HG02884 (cell line): ENCODE measurements around the gene SUCNR1.
"Not testable (repeated sequence)": the region's sequence is repeated elsewhere in the genome, so short reads cannot be mapped to it uniquely, and the experiment has no call there.

Experiments used
- ATAC-seq: cut with Tn5 transposase; IDR thresholded peaks from one replicate; pipeline ENCODE4 v1.9.1; 2021; ENCODE audit warnings: mild to moderate bottlenecking, moderate library complexity; ENCODE audit not compliant: unreplicated experiment

Gene SUCNR1

DNA sequence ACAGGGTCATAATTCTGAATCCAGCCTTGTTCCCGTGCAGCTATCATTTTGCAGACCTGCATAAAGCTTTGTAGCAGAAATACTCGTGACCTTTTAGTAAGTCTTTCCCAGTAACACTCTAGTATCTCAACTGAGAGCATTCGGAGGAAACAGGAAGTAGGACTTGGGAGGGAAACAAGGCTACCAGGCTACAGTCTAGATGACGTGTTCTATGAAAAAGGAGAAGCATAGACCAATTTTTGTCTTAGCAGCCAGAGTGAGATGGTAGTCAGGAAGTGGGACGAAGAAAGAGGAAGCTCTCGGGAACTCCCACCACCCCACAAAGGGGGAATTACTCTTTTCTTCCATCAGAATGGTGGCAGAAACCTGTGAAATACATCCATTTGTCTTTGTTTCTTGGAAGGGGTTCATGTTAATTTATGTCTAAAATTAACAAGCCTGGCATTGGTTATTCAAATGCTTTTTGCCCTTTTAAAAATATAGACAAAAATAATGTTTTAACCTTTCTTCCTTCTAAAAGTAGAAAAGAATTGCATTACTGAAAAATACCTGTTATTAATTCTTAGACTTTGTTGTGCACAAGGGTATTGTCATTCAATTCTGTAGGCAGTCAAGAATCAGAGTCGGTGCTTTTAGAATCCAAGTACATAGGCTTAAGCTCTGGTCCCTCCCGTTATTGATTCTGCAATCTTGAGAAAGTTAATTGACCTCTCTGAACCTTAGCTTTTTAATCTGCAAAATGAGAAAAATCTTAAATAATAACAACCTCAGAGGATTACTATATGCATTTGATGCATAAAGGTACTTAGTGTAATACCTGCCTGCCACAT is 1.6 kb upstream of the SUCNR1 start:
- peak; percentile 92 for ATAC-seq

DNA sequence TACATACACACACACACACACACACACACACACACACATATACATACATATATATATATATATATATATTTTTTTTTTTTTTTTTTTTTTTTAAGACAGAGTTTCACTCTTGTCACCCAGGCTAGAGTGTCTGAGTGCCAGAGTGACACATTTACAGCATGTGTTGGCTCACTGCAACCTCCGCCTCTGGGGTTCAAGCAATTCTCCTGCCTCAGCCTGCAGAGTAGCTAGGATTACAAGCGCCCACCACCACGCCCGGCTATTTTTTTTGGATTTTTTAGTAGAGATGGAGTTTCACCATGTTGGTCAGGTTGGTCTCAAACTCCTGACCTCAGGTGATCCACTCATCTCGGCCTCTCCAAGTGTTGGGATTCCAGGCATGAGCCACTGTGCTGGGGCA is 636 bp downstream of the SUCNR1 start:
- not testable (repeated sequence) for ATAC-seq

DNA sequence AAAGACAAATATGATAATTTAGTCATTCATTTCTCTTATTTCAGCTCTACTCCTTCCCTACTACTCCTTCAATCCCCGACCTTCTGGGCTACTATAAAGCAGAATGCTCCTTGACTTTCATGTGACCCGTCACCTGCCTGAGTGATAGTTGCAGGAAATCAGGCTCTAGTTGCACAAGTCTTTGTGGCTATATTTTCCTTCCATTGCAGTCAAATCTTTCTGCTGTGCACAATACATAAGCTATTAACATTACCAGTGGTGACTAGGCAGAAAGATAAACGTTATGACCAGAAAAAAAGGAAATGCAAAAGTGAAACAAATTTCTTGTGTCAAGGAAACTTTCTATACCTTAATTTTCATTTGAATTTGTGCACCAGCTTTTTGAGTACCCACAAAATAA is 2.3 kb downstream of the SUCNR1 start:
- ATAC-seq = peak; percentile 32

DNA sequence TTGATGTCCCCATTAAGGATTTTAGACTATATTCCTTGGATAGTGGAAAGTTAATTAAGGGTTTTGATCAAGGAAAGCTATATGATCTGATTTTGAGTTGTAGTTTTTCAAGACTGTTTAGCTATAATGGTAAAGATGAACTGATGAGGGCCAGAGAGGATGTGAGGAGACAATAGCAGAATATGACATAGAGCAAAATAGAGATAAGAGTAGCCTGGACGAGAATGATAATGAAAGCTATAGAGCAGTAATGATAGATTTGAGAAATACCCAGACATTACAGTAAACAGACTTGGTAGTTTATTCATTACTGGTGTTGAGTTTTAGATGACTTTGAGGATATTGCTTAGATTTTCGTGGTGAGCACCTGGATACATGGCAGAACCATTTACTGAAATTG is 3.8 kb downstream of the SUCNR1 start:
- ATAC-seq = no peak

DNA sequence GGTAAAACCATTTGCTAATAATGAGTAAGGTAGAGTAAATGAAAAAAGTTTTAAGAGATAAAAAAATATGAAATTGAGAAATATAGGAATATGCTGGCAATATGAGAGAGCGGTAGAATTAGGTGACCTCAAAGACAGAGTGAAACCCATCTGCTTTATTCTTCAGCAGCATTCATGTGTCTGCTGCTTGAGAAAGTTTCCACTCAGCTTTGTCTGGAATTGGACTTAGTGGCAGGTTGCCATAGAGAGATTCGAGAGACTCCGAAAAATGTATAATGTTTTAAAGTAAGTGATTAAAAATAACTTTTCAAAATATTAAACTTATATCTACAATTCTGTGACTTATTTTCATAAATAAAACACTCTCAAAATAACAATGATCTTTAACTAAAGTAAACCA is 5.0 kb downstream of the SUCNR1 start:
- no peak for ATAC-seq

DNA sequence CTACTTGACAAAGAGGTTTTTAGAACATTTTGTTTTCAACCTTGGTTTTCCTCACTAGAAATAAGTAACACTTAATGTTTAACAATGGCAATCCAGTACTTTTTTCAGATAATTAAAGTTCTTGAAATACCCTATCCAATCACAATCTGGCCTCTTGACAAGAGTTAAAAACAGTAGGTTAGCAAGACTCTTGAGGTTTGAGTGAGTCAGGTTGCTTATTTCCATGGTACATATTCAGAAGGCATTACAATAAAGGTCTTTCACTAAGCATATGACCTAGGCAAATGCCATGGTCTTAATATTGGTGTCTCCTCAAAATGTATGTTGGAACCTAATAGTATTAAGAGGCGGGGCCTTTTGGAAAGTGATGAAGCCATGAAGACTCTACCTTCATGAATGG is 5.6 kb downstream of the SUCNR1 start:
- ATAC-seq = no peak

DNA sequence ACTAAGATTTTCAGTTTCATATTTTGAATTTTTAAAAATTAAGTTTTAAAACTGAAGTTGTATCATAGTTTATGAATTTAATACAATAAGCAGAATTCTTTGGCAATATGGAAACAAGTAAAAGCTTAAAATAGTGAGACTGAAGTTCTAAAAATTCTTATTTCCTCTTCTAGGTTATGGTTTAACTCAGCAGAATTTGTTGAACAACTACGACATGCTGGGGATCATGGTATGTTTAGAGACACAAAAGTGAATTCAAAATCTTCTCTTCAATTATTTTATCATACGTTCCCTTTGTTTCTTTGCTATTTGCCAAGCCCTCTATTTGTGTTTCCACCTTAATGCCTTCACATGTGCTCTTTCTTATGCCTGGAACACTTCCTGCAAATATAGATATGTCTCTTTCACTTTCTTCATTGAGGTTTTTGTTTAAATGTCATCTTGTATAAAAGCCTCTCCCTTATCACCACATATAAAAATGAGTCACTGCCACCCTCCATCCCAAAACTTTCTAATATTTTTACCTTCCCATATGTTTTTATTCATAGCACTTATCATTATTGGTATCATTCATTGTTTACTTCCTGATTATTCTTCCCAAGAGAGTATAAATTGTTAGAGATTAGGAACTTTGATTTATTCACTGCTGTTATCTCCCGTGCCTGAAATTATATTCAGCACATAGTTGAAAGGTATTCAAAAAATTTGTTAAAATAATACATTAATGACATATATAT is 6.4 kb downstream of the SUCNR1 start:
- ATAC-seq = peak; percentile 60

DNA sequence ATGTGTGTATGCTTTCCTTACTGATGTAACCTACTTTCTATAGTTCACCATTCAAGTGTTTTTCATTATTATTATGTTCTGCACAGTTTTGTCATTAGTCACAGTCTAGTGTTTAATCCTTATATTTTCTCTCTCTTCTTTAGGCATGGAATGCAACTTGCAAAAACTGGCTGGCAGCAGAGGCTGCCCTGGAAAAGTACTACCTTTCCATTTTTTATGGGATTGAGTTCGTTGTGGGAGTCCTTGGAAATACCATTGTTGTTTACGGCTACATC is 6.9 kb downstream of the SUCNR1 start:
- ATAC-seq = no peak

DNA sequence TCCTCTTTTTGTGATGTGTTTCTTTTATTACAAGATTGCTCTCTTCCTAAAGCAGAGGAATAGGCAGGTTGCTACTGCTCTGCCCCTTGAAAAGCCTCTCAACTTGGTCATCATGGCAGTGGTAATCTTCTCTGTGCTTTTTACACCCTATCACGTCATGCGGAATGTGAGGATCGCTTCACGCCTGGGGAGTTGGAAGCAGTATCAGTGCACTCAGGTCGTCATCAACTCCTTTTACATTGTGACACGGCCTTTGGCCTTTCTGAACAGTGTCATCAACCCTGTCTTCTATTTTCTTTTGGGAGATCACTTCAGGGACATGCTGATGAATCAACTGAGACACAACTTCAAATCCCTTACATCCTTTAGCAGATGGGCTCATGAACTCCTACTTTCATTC is 7.7 kb downstream of the SUCNR1 start:
- ATAC-seq = no peak

DNA sequence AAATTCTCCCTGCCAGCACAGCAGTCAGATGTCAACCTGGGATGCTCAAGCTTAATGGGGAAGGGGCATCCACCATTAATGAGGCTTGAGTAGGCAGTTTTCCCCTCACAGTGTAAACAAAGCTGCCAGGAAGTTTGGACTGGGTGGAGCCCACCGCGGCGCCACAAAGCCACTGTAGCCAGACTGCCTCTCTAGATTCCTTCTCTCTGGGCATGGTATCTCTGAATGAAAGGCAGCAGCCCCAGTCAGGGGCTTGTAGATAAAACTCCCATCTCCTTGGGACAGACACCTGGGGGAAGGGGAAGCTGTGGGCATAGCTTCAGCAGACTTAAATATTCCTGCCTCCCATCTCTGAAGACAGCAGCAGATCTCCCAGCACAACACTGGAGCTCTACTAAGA is 12.0 kb downstream of the SUCNR1 start:
- ATAC-seq = not testable (repeated sequence)

DNA sequence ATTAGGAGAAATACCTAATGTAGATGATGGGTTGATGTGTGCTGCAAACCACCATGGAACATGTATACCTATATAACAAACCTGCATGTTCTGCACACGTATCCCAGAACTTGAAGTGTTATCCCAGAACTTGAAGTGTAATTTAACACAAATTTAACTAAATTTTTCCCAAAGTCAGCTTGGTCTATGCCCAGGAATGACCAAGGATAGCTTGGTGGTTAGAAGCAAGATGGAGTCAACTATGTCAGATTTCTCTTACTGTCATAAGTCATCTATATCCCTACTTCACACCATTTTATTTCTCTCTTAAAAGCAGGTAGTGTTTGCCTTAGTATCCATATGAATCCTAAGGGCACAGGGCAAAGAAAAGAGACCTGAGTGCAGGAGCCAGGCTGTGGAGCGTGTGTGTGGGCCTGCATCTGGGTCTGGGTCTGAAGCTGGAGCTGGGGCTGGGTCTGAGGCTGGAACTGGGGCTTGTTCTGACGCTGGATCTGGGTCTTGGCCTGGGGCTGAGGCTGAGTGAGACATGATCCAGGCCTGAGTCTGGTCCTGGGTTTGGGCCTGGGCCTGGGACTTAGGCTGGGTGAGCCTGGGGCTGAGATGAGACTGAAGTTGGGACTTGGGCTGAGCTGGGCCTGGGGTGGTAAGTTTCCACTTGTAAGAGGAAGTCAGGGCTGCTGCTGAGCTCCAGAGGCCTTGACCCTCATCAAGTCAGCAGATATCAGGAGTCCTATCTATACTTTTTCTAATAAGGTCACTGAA is 14.2 kb downstream of the SUCNR1 start:
- ATAC-seq = not testable (repeated sequence)

DNA sequence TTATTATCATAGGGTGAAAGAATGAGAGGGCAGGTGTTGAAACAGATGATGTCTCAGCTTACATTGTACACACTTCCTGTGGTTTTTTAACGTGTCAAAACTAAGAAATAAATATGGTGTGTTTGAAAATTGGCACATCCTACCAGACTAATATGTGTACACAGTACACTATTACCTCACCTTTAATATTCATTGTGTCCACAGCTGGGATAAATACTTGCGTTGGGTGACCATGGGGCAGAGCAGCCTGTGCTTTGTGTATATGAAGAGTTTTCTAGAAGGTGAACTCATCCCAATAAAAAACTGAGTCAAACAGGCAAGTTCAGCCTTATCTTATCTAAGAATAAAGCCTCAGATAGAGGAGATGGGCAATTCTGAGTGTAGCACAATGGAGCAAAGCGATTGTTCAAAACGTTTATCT is 17.3 kb downstream of the SUCNR1 start:
- ATAC-seq = peak; percentile 70

DNA sequence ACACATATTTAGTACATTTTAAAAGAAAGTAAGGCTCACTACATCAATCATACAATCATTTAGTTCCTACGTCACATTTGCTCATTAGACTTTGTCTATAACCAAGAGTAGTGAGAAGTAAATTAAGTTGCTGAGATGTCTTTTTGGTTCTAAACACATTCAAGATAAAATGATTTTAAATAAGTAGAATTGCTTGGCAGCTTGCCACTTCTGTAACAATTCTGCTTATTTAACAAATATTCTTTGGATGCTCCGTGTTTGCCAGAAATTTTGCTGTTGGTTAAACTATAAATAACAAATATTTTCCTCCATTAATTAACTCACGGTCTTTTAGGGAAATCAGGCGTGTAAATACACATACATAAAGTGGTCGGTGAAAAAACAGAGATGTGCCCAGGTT is 18.3 kb downstream of the SUCNR1 start:
- no peak for ATAC-seq

DNA sequence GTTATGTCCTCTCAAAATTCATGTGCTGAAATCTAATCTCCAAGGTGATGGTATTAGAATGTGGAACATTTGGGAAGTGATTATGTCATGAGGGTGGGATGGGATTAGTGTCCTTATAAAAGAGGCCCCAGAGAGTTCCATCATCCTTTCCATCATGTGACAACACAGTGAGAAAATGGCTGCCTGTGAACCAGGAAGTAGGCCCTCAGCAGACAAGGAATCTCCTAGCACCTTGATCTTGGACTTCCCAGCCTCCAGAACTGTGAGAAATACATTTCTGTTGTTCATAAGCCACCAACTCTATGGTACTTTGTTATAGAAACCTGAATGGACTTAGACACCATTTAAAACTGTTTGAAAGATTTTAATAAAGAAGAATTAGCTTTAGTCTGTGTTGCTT is 20.8 kb downstream of the SUCNR1 start:
- ATAC-seq = no peak

DNA sequence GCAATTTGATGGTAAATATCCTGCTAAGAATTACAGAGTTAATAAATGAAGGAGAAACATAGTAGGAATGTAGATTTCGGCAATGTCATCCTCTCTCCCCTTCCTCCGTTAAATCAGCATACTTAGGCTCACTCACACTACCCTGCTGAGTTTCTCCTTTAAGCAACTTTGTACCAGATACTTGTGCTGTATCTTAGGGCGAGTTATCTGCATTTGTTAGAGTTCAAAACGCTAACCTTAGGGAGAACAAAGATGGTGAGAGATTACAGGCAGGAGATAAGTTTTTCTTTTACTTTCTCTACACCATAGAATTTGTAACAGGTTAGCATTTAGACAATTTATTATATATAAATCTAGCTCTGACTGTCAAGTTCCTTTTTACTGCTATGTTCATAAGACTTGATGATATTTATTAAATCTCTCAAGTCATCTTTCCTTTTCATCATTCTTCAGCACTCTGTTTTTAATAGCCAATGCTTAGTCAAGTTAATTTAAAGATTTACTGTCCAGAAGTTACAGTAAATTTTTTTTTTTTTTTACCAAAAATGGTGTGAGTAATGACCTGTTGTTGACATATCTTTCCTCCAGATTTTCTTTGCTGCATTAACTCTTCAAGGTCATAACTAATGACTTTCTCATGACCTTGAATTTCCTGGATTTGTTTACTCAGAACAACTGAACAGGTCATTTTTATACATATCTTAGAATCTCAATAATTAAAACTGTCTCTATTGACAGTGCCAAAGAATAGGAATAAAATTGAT is 22.2 kb downstream of the SUCNR1 start:
- no peak for ATAC-seq

DNA sequence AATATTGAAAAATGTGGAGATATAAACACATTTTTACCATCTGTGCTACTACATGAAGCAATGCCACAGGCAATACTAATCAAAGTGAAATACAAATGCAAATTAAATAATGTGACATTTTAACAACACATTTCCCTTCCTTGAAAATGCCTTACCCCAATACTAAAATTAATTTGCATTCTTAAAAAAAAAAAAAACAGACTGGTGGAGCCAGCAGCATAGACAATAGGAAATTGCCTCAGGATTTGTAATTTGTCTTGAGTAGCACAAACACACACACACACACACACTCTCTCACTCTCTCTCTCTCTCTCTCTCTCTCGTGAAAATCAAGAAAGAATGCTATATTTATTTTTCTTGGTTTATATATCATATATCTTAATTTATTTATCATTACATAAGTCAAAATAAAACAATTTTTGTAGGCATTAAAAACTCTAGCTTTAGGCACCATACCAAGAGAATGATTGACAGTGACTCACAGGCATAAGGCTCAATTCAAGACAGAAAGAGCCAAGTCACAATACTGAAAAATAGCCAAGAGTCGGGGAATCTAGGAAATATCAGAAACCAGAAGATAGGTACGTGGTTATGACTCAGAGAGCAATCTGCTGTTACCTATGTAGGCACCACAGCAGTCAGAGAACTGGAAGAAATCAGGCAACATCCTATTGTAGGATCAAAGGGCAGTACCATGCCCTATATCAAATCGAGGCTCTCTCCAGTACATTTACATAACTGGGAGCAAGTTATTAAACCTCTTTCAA is 23.0 kb downstream of the SUCNR1 start:
- ATAC-seq = no peak

DNA sequence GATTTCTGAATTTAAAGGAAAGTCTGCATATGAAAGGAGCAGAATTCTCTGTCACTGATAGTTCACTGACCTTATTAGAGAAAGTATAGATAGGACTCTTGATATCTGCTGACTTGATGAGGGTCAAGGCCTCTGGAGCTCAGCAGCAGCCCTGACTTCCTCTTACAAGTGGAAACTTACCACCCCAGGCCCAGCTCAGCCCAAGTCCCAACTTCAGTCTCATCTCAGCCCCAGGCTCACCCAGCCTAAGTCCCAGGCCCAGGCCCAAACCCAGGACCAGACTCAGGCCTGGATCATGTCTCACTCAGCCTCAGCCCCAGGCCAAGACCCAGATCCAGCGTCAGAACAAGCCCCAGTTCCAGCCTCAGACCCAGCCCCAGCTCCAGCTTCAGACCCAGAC is 24.7 kb downstream of the SUCNR1 start:
- not testable (repeated sequence) for ATAC-seq

DNA sequence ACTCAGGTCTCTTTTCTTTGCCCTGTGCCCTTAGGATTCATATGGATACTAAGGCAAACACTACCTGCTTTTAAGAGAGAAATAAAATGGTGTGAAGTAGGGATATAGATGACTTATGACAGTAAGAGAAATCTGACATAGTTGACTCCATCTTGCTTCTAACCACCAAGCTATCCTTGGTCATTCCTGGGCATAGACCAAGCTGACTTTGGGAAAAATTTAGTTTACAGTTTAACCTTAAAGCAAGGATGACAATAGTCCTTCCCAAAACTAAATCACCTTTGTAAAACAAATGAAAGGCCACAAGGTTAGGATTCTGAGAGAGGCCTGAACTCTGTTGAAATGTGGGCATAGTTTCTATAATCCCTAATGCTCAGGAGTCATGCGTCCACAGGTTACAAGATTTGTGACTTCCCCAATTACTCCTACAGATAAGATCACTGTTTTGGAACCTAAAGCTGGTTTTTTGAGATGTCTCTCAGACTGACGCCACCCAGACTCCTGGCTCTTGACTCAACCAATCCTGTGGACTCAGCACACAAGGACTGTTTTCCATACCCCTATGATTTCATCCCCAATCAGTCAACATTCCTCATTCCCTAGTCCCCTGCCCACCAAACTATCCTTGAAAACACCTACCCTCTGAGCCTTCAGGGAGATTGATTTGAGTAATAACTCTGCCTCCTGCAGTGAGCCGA is 25.3 kb downstream of the SUCNR1 start:
- not testable (repeated sequence) for ATAC-seq

DNA sequence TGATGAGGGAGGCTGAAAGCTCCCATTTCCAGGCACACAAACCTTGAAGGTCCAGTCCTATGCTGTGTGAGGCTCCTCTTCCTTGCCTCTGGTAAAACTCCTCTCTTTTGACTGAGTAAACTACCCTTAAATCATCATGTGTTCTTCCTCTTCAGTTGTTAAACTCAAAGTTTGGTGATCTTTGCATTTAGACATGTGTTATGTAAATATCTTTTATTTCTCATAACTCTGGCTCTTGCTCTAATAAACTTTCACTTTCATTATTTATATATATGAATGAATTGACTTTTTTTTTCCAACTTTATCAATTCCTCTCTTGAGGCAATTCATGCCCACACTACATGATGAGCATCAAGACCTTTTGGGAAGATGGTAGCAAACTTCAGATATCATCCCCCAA is 26.6 kb downstream of the SUCNR1 start:
- no peak for ATAC-seq

DNA sequence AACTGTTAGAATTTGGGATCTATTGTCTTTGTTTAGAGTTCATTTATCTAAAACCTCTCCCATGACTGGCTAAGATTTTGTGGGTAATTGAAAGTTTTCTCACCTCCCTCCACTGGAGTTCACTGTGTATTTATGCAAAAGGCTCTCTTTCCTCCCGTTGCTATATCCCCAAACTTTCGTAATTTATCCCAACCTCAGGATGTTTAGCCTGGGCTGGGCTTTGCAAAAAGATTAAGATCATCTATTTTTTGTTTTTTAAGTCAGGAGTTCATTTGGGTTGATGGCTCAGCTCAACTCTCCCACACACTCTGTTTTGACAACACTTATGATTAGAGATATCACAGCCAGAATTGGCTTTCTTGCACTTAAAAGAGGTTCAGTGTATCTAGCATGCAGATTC is 27.0 kb downstream of the SUCNR1 start:
- no peak for ATAC-seq
